GM21825 (cell line): ENCODE results near the gene SGIP1.

Source experiments
- ATAC-seq: cut with Tn5 transposase; IDR thresholded peaks from one replicate; pipeline ENCODE4 v1.9.1; 2021; ENCODE audit warnings: mild to moderate bottlenecking, moderate library complexity; ENCODE audit not compliant: unreplicated experiment

SGIP1 gene, protein sequence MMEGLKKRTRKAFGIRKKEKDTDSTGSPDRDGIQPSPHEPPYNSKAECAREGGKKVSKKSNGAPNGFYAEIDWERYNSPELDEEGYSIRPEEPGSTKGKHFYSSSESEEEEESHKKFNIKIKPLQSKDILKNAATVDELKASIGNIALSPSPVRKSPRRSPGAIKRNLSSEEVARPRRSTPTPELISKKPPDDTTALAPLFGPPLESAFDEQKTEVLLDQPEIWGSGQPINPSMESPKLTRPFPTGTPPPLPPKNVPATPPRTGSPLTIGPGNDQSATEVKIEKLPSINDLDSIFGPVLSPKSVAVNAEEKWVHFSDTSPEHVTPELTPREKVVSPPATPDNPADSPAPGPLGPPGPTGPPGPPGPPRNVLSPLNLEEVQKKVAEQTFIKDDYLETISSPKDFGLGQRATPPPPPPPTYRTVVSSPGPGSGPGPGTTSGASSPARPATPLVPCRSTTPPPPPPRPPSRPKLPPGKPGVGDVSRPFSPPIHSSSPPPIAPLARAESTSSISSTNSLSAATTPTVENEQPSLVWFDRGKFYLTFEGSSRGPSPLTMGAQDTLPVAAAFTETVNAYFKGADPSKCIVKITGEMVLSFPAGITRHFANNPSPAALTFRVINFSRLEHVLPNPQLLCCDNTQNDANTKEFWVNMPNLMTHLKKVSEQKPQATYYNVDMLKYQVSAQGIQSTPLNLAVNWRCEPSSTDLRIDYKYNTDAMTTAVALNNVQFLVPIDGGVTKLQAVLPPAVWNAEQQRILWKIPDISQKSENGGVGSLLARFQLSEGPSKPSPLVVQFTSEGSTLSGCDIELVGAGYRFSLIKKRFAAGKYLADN

DNA sequence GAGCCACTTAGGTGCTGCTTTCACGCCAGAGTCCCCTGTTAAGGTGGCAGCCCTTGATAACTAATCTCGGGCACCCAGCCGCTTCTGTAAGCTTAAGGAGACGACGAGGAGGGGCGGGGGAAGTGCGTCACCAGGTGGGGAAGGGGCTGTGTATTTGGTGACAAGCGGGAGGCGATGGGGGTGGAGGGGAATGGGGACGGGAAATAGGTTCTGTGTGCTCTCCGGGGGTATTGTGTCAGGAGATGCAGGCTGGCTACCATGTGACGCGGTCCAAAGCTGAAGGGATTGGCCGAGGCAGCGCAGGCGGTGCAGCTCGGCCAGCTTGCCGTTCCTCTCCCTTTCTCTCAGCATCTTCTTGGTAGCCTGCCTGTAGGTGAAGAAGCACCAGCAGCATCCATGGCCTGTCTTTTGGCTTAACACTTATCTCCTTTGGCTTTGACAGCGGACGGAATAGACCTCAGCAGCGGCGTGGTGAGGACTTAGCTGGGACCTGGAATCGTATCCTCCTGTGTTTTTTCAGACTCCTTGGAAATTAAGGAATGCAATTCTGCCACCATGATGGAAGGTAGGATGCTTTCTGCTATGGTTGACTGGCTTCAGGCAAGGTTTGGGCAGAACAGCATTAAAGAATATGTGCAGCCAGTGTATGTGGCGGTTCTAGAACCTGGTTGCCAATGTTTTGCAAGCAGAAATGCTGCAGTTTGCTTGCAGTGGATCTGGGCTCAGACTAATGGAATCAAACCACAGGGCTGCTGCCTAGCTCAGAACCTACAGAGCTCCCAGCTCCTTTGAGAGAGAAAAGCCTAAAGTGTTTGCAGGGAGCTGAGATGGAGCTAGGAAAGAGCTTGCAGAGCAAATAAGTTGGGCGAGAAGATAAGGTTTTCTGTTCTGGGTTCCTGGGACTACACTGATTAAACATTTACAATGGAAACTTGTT is at the start of gene SGIP1:
SGIP1 (plus strand) TSS at position 350 of the 937 bp plus-strand sequence; CDS start at position 556, 206 bp downstream.
- ATAC-seq, result no peak

DNA sequence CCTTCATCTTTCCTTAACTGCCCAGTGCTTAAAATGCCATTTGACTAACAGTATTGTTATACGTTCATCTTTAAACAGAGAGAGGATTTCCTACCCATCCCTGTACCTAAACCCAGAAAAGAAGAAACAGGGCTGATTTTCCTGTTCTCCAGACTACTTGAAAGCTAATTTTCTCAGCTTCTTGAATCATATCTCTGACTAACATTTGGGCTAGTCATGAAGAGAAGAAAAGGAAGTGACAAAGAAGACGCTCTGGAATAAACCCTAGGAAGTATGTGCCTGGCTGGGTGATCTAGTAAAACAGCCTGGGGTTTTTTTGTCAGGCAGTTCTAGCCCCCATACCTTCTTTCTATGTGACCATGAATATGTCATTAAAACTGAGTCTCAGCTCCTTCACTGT is 44.8 kb upstream of the SGIP1 start:
- no peak for ATAC-seq

DNA sequence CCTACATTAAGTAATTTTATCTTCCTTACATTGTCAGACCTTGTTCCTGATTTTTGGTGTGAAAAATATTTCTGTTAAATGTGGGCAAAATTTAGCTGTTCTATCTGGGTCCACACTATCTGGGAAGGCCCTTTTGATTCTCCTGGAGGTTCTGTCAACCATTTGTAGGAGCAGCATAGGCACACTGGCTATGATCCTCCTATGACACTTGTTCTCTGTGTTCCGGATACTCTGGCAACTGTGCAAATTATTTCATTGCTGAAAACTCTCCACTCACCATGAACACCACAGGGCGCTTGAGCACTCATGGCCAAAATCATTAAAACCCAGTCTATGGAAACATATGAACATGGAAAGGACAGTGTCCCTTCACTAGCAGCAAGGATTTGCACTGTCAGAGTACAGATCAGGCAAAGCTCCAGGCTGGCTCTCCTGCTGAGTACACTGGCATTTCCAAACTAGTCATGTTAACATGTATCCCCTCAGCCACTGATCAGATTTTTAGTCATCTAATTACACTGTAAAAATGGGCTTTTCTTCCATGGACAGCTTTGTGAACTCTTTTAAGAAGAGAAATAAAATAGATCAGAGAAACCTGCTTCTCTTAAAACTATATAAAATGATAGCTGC is 43.9 kb upstream of the SGIP1 start:
- ATAC-seq, result no peak

DNA sequence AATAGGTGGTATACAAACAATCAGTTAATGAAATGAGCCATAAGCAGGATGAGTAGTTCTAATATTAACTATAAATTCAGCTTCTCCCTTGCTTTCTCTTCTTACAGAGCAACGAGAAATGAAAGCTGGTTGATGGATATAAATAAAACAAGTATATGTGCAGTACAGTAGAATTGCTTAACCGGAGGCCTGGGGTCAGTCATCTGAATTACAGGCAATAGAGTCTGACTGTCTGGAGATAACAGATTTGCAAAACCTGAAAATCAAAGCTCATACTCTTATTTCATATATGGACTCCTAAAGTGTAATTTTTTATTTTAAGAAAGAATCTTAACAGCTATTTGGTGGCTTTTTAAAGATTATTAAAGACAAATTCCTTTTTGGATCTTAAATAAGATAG is 43.1 kb upstream of the SGIP1 start:
- no peak for ATAC-seq

DNA sequence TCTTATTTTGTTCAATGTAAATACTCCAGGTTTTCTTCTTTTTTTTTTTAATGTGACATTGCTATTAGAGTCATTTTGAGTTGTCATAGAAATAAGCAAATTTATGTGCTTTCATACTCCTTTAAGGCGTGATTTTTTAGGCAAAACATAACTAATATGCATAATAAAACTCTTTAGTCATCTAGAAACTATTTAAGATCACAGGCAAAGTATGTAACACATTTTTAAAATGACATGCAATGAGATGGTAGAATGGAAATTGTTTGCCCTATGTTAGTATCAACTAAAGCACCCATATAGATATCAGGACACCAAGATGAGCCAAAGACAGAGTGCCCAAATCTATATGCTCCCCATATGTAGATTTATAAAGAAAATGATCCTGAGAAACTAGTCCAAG is 41.5 kb upstream of the SGIP1 start:
- ATAC-seq, result no peak

DNA sequence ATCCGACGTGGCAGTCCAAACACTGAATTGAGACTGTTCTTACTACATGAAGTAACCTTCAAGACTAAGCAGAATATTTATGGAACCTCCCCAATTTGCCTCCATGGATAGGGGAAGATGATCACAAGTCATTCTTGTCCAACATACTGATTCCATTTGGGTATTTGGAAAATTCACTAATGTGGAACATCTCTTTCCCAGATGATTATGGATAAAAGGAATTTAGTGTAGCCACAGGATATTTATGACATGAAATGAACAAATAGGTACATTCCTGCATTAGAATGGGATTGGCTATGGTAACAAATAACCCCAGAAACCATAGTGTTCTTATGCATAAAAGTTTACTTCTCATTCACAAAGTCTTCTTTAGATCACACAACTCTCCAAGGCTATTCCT is 40.2 kb upstream of the SGIP1 start:
- ATAC-seq, result no peak

DNA sequence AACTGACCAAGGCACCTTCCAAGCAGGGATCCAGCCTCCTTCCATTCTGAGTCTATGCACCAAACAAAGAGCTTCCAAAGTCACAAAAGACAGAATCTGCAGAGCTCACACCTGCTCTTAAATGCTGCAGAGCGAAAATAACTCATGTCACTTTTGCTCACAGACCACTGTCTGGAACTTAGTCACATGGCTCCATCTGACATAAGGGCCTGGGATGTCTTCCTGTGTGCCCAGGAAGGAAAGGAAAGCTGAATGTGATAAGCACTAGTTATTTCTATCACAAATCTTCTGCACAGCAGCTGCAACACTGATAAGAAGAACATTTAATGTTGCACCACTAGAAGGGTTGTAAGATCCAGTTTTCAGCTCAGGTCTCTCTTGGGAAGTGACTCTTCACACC is 39.5 kb upstream of the SGIP1 start:
- no peak for ATAC-seq

DNA sequence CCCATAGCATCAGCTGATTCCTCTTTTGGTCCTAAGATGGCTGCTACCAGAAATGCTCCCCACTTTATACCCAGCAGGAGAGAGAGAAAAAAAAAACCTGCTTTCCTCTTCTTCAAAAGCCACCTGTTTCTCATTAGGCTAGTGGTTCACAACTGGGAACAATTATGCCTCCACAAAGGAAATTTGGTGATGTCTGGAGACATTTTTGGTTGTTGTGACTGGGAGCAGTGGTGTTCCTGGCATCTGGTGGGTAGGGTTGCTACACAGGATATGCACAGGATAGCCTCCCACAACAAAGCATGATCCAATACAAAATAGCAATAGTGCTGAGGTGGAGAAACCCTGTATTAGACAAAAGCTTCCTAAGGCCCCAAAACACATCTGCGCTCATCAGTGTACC is 38.5 kb upstream of the SGIP1 start:
- no peak for ATAC-seq

DNA sequence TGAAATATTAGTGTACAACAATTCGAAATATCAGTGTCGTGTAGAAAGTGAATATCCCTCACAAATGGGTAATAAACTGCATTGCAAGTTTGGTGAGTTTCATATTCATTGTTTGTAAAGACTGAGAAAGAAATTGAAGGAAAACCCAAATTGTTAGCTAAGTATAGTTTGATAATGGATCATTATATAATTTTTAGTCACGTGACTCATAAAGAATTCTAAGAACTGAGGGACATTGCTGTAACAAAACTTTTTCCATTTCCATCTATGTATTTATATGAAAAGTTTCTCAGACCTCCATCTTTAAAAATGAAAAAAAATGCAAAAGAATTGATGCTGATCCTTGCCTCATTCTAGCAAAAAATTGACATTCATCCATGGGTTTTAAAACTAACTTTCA is 36.0 kb upstream of the SGIP1 start:
- no peak for ATAC-seq

DNA sequence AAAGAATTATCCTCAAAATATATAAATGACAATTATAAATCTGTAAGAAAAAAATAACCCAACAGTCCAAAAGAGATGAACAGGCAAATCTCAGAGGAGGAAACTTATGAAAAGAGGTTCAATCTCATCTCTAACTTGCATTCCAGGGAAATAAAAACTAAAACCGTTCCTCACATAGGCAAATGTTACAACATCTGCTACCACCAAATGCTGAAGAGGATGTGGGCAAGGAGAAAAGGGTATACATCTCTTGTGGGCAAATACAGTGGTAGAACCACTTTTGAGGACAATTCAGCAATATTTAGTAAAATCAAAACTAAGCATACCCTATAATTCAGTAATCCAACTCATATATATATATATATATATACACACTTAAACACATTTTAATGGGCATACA is 33.7 kb upstream of the SGIP1 start:
- ATAC-seq, result no peak

DNA sequence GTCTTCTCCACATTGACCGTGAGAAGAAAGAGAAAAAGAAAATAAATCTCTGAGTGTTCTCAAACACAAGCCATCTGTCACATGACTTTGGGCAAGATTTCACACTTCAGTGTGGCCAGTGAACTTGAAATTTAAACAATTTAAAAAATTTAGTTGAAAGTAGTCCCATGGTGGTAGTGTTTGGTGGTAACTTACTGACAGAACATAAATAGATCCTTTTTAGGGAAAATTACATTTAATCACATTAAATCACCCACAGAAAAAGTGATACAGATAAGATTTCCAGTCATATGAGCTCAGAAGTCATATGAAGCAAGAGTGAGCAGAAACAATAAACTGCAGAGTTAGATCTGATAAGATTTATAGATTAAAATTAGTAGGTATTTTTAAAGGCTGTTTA is 31.9 kb upstream of the SGIP1 start:
- no peak for ATAC-seq

DNA sequence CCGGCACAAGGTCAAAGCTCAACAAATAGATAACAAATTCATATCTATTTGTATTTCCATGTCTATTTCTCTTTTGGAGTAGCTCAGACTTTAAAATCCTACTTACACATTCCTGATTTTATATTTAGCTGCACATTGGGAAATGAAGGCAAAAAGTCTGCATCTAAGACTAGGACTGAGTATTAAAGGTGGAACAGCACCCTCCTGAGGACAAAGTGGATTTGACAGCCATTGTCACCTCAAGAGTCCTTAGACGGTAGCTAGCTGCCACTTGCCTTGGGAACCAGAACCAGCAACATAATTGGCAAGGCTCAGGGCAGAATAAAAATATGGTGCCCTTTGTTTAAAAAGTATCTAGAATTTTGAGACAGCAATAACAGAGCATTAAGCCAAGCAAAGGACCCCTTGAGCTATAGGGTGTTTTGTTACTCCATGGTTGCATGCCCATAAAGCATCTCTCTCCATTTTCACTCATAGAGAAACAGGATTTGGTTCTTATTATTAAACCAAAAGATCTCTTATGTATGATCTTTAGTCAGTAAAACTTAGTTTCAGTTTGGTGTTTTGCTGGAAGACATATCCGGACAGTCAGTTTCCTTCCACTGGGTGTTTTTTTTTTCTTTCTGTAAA is 30.0 kb upstream of the SGIP1 start:
- ATAC-seq, result peak; percentile 86

DNA sequence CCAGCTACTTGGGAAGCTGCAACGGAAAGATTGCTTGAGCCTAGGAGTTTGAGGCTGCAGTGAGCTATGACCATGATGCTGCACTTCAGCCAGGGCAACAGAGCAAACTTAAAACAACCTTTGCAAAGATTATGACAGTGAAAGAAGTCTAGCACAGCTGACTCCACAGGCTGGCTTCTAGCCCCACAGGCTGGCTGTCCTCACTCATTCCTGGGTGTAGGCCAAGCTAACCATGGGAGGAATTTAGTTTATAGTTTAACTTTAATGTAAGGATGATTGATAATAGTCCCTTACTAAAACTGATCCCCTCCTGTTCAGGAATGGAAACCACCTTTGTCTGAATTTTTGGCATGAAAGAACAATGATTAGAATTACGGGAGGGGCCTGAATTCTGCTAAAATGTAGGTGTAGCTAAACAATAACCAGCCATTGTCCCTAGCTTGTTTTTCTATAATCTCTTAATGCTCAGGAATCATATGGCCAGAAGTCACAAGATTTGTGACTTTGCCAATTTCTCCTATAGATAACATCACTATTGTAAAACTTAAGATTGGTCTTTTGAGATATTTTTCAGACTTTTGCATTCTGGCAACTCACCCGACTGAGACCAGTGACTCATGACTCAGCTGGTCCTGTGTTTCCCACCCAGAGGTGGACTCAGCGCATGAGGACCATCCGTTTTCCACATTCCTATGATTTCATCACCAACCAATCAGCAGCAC is 28.1 kb upstream of the SGIP1 start:
- no peak for ATAC-seq

DNA sequence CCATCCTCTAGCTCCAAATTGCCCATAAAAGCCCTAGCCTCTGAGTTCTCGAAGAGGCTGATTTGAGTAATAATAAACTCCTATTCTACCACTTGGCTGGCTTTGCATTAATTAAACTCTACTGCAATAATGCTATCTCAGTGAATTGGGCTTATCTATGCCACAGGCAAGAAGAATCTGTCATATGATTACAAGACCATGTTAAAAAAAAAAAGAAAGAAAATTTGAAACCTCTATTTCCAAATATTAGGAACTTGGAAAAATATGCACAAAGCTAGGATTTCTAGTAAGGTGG is 27.6 kb upstream of the SGIP1 start:
- ATAC-seq, result no peak

DNA sequence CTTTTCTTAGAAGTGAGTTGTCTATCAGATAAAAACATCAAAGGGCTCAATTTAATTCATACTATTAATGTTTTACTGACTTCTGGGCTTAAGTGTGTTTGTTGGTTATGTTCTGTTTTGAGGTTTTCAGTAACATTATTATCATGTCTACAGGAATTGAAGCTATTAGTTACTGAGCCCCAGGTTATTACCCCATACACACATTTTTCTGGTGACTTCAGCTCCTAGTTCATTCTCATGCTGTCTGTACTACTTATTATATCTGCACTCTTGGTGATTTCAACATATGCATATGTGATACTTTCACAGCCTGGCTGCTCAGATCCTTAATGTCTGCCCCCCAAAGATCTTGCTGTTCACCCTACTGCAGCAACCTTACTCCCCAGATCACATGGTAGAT is 27.0 kb upstream of the SGIP1 start:
- ATAC-seq, result no peak

DNA sequence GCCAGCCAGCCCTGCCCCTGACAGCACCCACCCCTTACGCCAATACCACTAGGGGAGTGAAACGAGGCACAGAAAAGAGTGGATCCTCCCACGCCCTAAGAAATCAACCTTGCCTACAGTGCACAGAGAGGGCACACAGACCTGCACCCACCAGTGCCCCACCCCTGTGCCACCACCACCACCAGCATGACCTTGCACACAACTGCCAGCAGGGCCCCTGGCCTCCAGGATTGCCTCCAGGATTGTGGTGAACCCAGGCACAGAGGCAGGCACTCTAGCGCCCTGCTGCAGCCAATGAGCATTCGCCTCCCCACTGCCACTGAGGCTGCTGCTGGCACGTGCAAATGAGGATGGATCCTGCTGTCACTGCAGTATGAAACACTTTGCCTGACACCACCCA is 23.5 kb upstream of the SGIP1 start:
- no peak for ATAC-seq

DNA sequence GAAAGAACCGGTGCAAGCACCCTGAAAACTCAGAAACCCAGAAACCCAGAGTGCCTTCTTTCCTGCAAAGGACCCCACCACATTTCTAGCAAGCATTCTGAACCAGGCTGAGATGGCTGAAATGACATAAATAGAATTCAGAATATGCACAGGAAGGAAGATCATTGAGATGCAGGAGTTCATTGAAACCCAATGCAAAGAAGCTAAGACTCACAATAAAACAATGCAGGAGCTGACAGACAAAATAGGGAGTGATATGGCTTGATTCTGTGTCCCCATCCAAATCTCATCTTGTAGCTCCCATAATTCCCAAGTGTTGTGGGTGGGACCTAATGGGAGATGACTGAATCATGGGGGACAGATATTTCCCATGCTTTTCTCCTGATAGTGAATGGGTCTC is 22.8 kb upstream of the SGIP1 start:
- no peak for ATAC-seq

DNA sequence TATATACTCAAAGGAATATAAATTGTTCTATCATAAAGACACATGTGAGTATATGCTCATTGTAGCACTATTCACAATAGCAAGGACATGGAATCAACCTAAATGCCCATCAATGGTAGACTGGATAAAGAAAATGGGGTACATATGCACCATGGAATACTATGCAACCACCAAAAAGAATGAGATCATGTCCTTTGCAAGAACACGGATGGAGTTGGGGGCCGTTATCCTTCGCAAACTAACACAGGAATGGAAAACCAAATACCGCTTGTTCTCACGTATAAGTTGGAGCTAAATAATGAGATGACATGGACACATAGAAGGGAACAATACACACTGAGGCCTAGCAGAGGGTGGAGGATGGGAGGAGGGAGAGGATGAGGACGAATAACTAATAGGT is 16.0 kb upstream of the SGIP1 start:
- no peak for ATAC-seq

DNA sequence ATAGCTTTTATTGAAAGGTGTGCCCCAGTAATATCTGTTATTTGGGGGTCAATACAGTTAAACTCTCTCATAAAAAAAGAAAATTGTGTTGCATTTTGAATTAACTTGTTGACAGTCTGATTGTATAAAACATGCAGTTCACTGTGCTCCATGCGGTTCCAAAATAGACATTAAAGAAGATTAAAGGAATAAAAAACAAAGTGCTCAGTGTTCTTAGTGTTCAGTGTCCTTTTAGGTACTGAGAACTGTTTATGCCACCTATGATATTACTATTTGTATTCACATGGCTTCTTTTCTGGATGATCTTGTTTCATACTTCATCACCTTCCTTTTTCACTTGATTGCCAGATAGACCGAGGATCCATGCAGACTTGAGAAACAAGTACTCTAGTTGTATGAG is 15.3 kb upstream of the SGIP1 start:
- no peak for ATAC-seq

DNA sequence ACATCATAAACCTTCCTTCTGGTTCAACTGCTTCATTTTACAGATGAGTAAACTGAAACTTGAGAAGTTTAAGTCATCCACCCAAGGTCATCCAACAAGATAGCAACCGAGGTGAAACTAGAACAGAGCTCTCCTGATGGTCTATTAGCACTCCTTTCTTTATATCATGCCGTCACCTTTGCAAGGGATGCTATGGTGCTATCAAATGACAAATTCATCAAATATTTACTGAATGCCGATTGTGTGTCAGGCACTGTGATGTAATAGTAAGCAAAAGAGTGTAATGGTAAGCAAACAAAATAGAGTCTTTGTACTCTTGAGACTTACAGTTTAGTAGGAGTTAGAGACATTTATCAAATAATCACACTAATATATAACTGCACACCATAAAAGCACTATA is 14.0 kb upstream of the SGIP1 start:
- ATAC-seq, result no peak
